Vagina (tissue), 2 donors: Measurements from ENCODE around the gene CCBE1. TPM values are rescaled to one million over a fixed set of nuclear protein-coding genes. Genes with fewer than 3 reads are reported as not detected.
"Not testable (repeated sequence)": the region's sequence is repeated elsewhere in the genome, so short reads cannot be mapped to it uniquely, and the experiment has no call there.

ENCODE experiments used
- DNase-seq, 2 donors: peaks; one replicate each; pipeline ENCODE4 v3.0.0-alpha.2; 2017; ENCODE audit errors: extremely low spot score in 2 of 2
- H3K27ac ChIP-seq: fragments of 200-600 bp; sonication (generic); one replicate; pipeline ENCODE4 v1.5.1; 2019
- H3K27me3 ChIP-seq: fragments of 200-600 bp; sonication (generic); one replicate; pipeline ENCODE4 v1.5.1; 2019
- H3K36me3 ChIP-seq, 2 donors: fragments of 200-600 bp; sonication (generic); one replicate each; pipeline ENCODE4 v1.5.1; 2017 to 2019
- H3K4me1 ChIP-seq: fragments of 200-600 bp; sonication (generic); one replicate; pipeline ENCODE4 v1.5.1; 2019
- H3K4me3 ChIP-seq, 2 donors: fragments of 200-600 bp; sonication (generic); 1 replicate in 1 of 2; 2 replicates in 1 of 2; pipeline ENCODE4 v1.5.1; 2016 to 2019
- H3K9me3 ChIP-seq: fragments of 200-600 bp; sonication (generic); one replicate; pipeline ENCODE4 v1.5.1; 2019
- CTCF ChIP-seq, 3 experiments: fragments of 450-650 bp in 2 of 3; fragments of 200-600 bp in 1 of 3; sonication (generic) in 1 of 3; IDR thresholded peaks; one replicate each; pipeline ENCODE4 v1.5.1; 2017 to 2019; ENCODE audit warnings: antibody characterized with exemption in 3 of 3, mild to moderate bottlenecking in 2 of 3, moderate library complexity in 2 of 3
- POLR2A ChIP-seq, 2 donors: fragments of 450-650 bp; IDR thresholded peaks; one replicate each; pipeline ENCODE4 v1.6.1; 2017; ENCODE audit warnings: antibody characterized with exemption in 2 of 2, mild to moderate bottlenecking in 2 of 2, moderate library complexity in 2 of 2
- POLR2AphosphoS5 ChIP-seq, 2 donors: sonication (generic); formaldehyde crosslinking; IDR thresholded peaks; one replicate each; pipeline ENCODE4 v1.9.0; 2017; ENCODE audit warnings: antibody characterized with exemption in 2 of 2, mild to moderate bottlenecking in 2 of 2, low read depth in 1 of 2; ENCODE audit not compliant: insufficient read depth in 1 of 2
- intact Hi-C: fragments of 100-400 bp; cut with DNase I; formaldehyde crosslinking; loops from one replicate; pipeline ENCODE4 v1.15.1; 2023
- total RNA-seq: library from RNA; depleted of rRNA; stranded (reverse); fragments of >200 nt; gene quantifications from one replicate; pipeline ENCODE4 v1.2.3, GENCODE V29; 2016

CCBE1 gene
- total RNA-seq, 1 donor from 2014 or later: 2.9 TPM

GRCh38 chr18:59718108-59718463 is 20.9 kb upstream of the CCBE1 start:
- intact Hi-C loops: no loop called here
- no peak for DNase-seq
- no peaks in the 10 kb centered on the region for H3K27me3 ChIP-seq
- peaks cover 11% of the 10 kb centered on the region for H3K4me1 ChIP-seq
- no peaks in the 10 kb centered on the region for H3K36me3 ChIP-seq
- H3K27ac ChIP-seq: no peak overlapping the region
- H3K9me3 ChIP-seq: no peaks in the 10 kb centered on the region
- H3K4me3 ChIP-seq: no peak overlapping the region
- TF ChIP-seq POLR2AphosphoS5 (IDR thresholded peaks at IDR 0.05; ENCODE audit: insufficient read depth in 1 of 2, low read depth in 1 of 2): no peak
- TF ChIP-seq CTCF (IDR thresholded peaks at IDR 0.05): no peak
- no peak for TF ChIP-seq POLR2A (IDR thresholded peaks at IDR 0.05)

GRCh38 chr18:59717291-59717690 is 20.1 kb upstream of the CCBE1 start:
- no peaks in the 10 kb centered on the region for H3K9me3 ChIP-seq
- H3K27me3 ChIP-seq: no peaks in the 10 kb centered on the region
- intact Hi-C loops: no loop called here
- H3K27ac ChIP-seq: no peak overlapping the region
- H3K4me1 ChIP-seq: peaks cover 11% of the 10 kb centered on the region
- H3K4me3 ChIP-seq: no peak overlapping the region
- no peak for DNase-seq
- TF ChIP-seq POLR2AphosphoS5 (IDR thresholded peaks at IDR 0.05; ENCODE audit: insufficient read depth in 1 of 2, low read depth in 1 of 2) (no peak), CTCF (IDR thresholded peaks at IDR 0.05) (no peak), POLR2A (IDR thresholded peaks at IDR 0.05) (no peak)
- H3K36me3 ChIP-seq: no peaks in the 10 kb centered on the region

- intact Hi-C loops: no loop called here
- no peaks in the 10 kb centered on the region for H3K27me3 ChIP-seq
- H3K27ac ChIP-seq: no peak overlapping the region
Observed at GRCh38 chr18:59715966-59716369, 18.7 kb upstream of the CCBE1 start.

GRCh38 chr18:59715445-59715844 is 18.2 kb upstream of the CCBE1 start:
- H3K27ac ChIP-seq: no peak overlapping the region
- no peaks in the 10 kb centered on the region for H3K36me3 ChIP-seq
- H3K4me1 ChIP-seq: peaks cover 11% of the 10 kb centered on the region
- no peak for TF ChIP-seq POLR2AphosphoS5 (IDR thresholded peaks at IDR 0.05; ENCODE audit: insufficient read depth in 1 of 2, low read depth in 1 of 2)
- no peaks in the 10 kb centered on the region for H3K9me3 ChIP-seq
- H3K27me3 ChIP-seq: no peaks in the 10 kb centered on the region
- H3K4me3 ChIP-seq: no peak overlapping the region
- DNase-seq: no peak
- intact Hi-C loops: no loop called here

More at GRCh38 chr18:59715966-59716369, 18.7 kb upstream of the CCBE1 start:
- Histone ChIP-seq H3K9me3 (no peaks in the 10 kb centered on the region), H3K4me3 (no peak overlapping the region), H3K36me3 (no peaks in the 10 kb centered on the region), H3K4me1 (peaks cover 11% of the 10 kb centered on the region)
- TF ChIP-seq POLR2AphosphoS5 (IDR thresholded peaks at IDR 0.05; ENCODE audit: insufficient read depth in 1 of 2, low read depth in 1 of 2): no peak
- no peak for TF ChIP-seq POLR2A (IDR thresholded peaks at IDR 0.05)
- TF ChIP-seq CTCF (IDR thresholded peaks at IDR 0.05): no peak
- DNase-seq: no peak

GRCh38 chr18:59714096-59714495 is 16.9 kb upstream of the CCBE1 start:
- DNase-seq, H3K27me3 ChIP-seq, H3K9me3 ChIP-seq, intact Hi-C loops, H3K36me3 ChIP-seq, H3K27ac ChIP-seq, H3K4me3 ChIP-seq: not testable (repeated sequence)
- H3K4me1 ChIP-seq: peaks cover 11% of the 10 kb centered on the region

GRCh38 chr18:59712311-59712710 is 15.1 kb upstream of the CCBE1 start:
- intact Hi-C loops: no loop called here

More at GRCh38 chr18:59712311-59712710, 15.1 kb upstream of the CCBE1 start:
- H3K36me3 ChIP-seq: no peaks in the 10 kb centered on the region
- no peaks in the 10 kb centered on the region for H3K27me3 ChIP-seq
- H3K27ac ChIP-seq: no peak overlapping the region
- no peak for DNase-seq
- no peak overlapping the region for H3K4me3 ChIP-seq
- H3K9me3 ChIP-seq: no peaks in the 10 kb centered on the region
- H3K4me1 ChIP-seq: no peaks in the 10 kb centered on the region
- TF ChIP-seq CTCF (IDR thresholded peaks at IDR 0.05): no peak
